GM12872 (cell line): Measurements from ENCODE around the gene SNED1.

Source experiments
- CTCF ChIP-seq: IDR thresholded peaks from 3 replicates; pipeline ENCODE4 v1.5.1; 2011; ENCODE audit warnings: low read depth, mild to moderate bottlenecking, low read length, moderate library complexity; ENCODE audit not compliant: insufficient read depth

Gene SNED1

GRCh38 chr2:241084856-241085444, 86.5 kb downstream of the SNED1 start:
- TF ChIP-seq CTCF = no peak

DNA sequence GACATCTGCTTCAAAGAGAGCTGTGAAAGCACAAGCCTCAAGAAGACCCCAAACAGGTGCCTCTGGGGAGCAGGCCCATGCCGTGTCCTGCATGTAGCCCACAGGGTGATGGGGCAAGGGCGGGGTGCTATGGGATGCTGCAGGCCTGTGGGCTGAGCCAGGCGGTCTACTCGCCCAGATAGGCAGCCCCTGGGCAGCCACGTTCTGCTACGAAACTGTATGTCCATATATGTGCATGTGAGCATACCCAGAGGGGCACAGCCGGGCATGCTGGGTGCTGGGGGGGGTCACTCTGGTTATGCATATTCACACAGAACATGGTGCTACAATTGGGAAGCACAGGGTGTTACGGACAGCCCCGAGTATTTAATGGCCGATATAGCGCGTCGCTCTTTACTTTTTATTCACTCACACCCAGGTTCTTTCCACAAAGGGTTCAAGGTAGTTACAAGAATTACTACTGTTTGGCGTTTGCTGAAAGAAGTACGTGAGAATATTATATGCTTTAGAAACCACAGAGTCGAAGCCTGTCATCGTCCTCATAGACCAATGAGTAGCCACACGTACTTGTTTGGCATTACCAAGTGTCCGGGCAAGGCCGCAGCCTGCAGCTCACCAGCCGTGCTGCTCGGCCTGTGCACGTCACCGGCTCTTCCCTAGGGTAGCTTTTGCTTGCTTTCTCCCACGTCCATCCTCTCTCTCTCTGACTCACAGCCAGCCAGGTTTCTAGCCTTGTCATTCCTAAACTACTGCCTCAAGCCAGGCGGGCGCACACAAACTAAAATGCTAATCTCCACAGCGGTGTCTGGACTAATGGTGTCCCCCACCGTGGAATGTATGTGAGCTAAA, 89.2 kb downstream of the SNED1 start:
- no peak for TF ChIP-seq CTCF

GRCh38 chr2:241088376-241088775, 90.0 kb downstream of the SNED1 start:
- TF ChIP-seq CTCF = no peak

DNA sequence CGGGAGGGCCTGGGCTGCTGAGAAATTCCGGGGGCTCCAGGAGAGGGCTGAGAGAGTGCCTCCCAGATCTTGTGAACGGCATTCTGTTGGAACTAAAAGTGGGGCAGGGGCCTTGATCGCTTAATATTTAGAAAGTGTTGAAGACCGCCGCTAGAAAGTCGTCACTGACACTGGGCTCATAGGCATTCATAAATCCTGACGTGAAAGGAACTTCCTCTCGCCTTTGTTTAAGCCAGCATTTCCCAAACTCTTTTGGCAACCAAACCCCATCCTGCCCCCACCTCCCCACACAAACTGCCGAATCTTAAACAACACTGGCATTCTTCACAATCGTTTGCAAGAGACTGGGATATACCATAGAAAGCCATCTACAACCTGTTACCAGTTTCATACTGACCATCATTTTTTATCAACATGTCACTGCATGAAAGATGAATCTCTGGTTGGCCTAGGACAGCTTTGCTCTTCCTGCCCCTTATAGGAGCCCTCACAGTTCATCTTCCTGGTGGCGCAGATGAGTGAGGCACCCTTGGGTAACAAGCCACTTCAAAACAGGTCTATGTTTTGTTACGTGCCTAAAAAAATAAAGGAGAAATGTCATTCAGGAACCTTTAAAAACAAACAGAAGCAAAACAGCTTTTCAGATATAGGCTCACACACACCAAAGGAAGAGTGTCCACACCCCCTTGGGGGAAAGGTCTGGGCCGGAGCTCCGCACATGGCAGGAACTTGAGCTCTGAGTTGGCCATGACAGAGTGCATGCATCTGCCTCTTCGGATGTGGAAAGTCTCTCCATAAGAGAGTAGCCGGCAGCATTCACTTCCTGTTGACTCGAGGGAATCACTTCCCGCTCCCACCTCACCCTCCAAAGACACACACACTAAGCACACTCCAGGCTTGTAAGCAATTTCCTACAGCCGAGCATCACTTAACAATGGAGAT, 90.6 kb downstream of the SNED1 start:
- TF ChIP-seq CTCF = no peak

DNA sequence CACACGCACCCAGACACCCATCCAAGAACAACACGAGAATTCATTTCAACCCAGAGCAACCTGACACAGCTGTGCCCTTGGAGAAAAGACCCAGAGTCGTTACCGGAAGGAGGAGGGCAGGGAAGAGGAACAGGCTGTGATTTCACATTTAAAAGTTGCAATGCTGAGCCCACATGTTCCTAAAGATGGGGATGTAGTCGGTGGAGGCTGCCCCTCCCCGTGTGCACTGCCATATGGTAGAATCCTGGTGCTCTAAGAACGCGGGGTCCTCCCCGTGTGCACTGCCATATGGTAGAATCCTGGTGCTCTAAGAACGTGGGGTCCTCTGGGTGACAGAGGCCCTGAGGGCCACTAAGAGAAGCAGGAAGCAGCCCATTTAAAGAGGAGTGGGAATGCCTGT, 92.8 kb downstream of the SNED1 start:
- no peak for TF ChIP-seq CTCF

DNA sequence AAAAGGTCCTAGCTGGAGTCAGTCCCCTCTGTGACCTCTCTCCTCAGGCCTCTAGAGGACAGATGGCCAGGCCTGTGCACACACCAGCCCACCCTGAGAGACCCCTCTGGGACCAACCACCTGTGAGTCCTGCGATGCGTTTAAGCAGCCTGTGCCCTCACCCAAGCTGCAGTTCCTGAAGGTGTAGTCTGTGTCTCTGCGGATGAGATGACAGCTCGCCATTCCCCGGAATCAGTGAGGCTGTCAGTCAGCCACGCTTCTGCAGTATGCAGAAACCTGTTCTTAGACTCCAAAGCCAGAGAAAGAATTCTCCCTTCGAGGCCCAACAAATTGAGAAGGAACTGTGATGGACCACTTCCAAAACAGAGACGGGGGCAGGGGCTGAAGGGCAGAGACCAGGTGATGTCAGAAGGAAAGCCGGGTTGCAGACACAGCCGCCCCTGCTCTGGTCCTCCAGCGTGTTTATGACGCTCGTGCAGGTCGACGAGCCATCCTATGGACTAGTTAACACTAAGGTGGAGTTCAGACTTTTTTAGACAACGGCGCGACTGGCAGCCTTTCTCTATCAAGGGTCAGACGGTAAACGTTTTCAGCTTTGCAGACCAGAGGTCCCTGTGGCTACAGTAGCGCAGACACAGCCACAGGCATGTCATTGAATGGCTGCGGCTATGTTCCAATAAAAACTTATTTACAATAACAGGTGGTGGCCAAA, 93.5 kb downstream of the SNED1 start:
- TF ChIP-seq CTCF = no peak
